SK-N-SH (cell line): ENCODE results near the gene TBL1X. TPM values are rescaled to one million over a fixed set of nuclear protein-coding genes. Genes with fewer than 3 reads are reported as not detected.

Experiments used
- CTCF ChIA-PET: fragments of 300-600, 350-600 bp; formaldehyde crosslinking; extraction: SDS; loops from one replicate; lab custom pipeline; 2021; lab: Yijun Ruan, JAX
- POLR2A ChIA-PET: fragments of 350-600 bp; sonication (Branson Sonifier 250); formaldehyde crosslinking; extraction: SDS; loops from one replicate; lab custom pipeline; 2020; ENCODE audit warnings: antibody characterized with exemption, inconsistent platforms; lab: Yijun Ruan, JAX
- DNase-seq: peaks from one replicate; pipeline ENCODE4 v3.0.0; 2012
- H2AFZ ChIP-seq: fragments of 200-600 bp; sonication (generic); 2 replicates; pipeline ENCODE4 v1.8.1; 2016; ENCODE audit warnings: antibody characterized with exemption, mild to moderate bottlenecking, low read depth
- H3F3A ChIP-seq: fragments of 200-600 bp; sonication (generic); replicated peaks from 2 replicates; pipeline ENCODE3; 2016; ENCODE audit warnings: antibody characterized with exemption, mild to moderate bottlenecking; ENCODE audit not compliant: insufficient read depth
- H3K27ac ChIP-seq, 2 experiments: fragments of 200-500 bp in 1 of 2; fragments of 200-600 bp in 1 of 2; sonication (Bioruptor generic) in 1 of 2; sonication (generic), shearing (Covaris generic) in 1 of 2; 2 replicates each; pipeline versions ENCODE4 v1.5.1 to v1.6.1; 2014 to 2016; ENCODE audit warnings: low read depth in 2 of 2, inconsistent platforms in 1 of 2, low read length in 1 of 2, mild to moderate bottlenecking in 1 of 2, mixed read lengths in 1 of 2
- H3K27me3 ChIP-seq: fragments of 200-600 bp; sonication (generic), shearing (Covaris generic); 2 replicates; pipeline ENCODE4 v1.6.1; 2016; ENCODE audit warnings: mixed run types; ENCODE audit not compliant: insufficient read depth
- H3K36me3 ChIP-seq, 2 experiments: fragments of 200-500 bp in 1 of 2; fragments of 200-600 bp in 1 of 2; sonication (Bioruptor generic) in 1 of 2; sonication (generic) in 1 of 2; replicated peaks in 1 of 2; 2 replicates each; pipeline versions ENCODE3 to v1.5.1; 2014 to 2016; ENCODE audit warnings: low read length in 1 of 2, mild to moderate bottlenecking in 1 of 2; ENCODE audit not compliant: insufficient read depth in 2 of 2, control insufficient read depth in 1 of 2
- H3K4me1 ChIP-seq, 2 experiments: fragments of 200-500 bp in 1 of 2; fragments of 200-600 bp in 1 of 2; sonication (Bioruptor generic) in 1 of 2; sonication (generic), shearing (Covaris generic) in 1 of 2; 2 replicates each; pipeline versions ENCODE4 v1.5.1 to v1.6.1; 2014 to 2016; ENCODE audit warnings: low read depth in 1 of 2, low read length in 1 of 2, mixed run types in 1 of 2; ENCODE audit not compliant: insufficient read depth in 2 of 2, control insufficient read depth in 1 of 2
- H3K4me2 ChIP-seq: fragments of 200-600 bp; sonication (generic), shearing (Covaris generic); 2 replicates; pipeline ENCODE4 v1.6.1; 2017; ENCODE audit warnings: mixed run types
- H3K4me3 ChIP-seq, 2 experiments: fragments of 200-500 bp in 1 of 2; fragments of 200-600 bp in 1 of 2; sonication (Bioruptor generic) in 1 of 2; sonication (generic), shearing (Covaris generic) in 1 of 2; 2 replicates each; pipeline versions ENCODE4 v1.5.1 to v1.8.1; 2014 to 2016; ENCODE audit warnings: low read depth in 2 of 2, inconsistent platforms in 1 of 2, low read length in 1 of 2, mild to moderate bottlenecking in 1 of 2, mixed read lengths in 1 of 2, moderate library complexity in 1 of 2
- H3K79me2 ChIP-seq: fragments of 200-600 bp; sonication (generic); 2 replicates; pipeline ENCODE4 v1.8.1; 2017; ENCODE audit warnings: mild to moderate bottlenecking; ENCODE audit not compliant: insufficient read depth
- H3K9ac ChIP-seq: fragments of 200-600 bp; sonication (generic); 2 replicates; pipeline ENCODE4 v1.6.1; 2017; ENCODE audit warnings: mixed run types
- H3K9me2 ChIP-seq: fragments of 200-600 bp; sonication (generic); 2 replicates; pipeline ENCODE4 v1.6.1; 2017; ENCODE audit warnings: mixed run types
- H3K9me3 ChIP-seq: fragments of 200-600 bp; sonication (generic); 2 replicates; pipeline ENCODE4 v1.6.1; 2017; ENCODE audit warnings: mixed run types, mild to moderate bottlenecking, moderate library complexity
- H4K20me1 ChIP-seq: fragments of 200-600 bp; sonication (generic); 2 replicates; pipeline ENCODE4 v1.6.1; 2017; ENCODE audit warnings: mild to moderate bottlenecking, mixed run types; ENCODE audit not compliant: insufficient read depth
- CHD2 ChIP-seq: fragments of 150-350 bp; IDR thresholded peaks from 2 replicates; pipeline ENCODE4 v1.6.1; 2018; ENCODE audit warnings: low read length; ENCODE audit not compliant: partially characterized antibody
- GABPA ChIP-seq: IDR thresholded peaks from 2 replicates; pipeline ENCODE4 v1.4.0; 2012; ENCODE audit warnings: low read depth, mild to moderate bottlenecking
- JUND ChIP-seq: IDR thresholded peaks from 2 replicates; pipeline ENCODE4 v1.4.0; 2012
- MXI1 ChIP-seq: IDR thresholded peaks from 2 replicates; pipeline ENCODE4 v1.6.1; 2012; ENCODE audit warnings: mild to moderate bottlenecking, low read depth, low read length, improper control_type of control experiment
- NFIC ChIP-seq: IDR thresholded peaks from 2 replicates; pipeline ENCODE4 v1.4.0; 2012; ENCODE audit warnings: borderline replicate concordance
- NRF1 ChIP-seq: IDR thresholded peaks from 2 replicates; pipeline ENCODE4 v1.6.1; 2012; ENCODE audit warnings: low read depth, mild to moderate bottlenecking, low read length
- POLR2AphosphoS5 ChIP-seq: IDR thresholded peaks from 2 replicates; pipeline ENCODE4 v1.6.1; 2012; ENCODE audit warnings: low read depth, low read length
- RAD21 ChIP-seq: IDR thresholded peaks from 2 replicates; pipeline ENCODE4 v1.6.1; 2012; ENCODE audit warnings: mild to moderate bottlenecking, low read length
- RCOR1 ChIP-seq: fragments of 150-350 bp; IDR thresholded peaks from 2 replicates; pipeline ENCODE4 v1.6.1; 2017; ENCODE audit warnings: antibody characterized with exemption, low read length
- RFX5 ChIP-seq: IDR thresholded peaks from 2 replicates; pipeline ENCODE4 v1.6.1; 2012; ENCODE audit warnings: mild to moderate bottlenecking, improper control_type of control experiment, low read length
- RXRA ChIP-seq: IDR thresholded peaks from 2 replicates; pipeline ENCODE4 v1.4.0; 2012; ENCODE audit warnings: low read depth, mild to moderate bottlenecking, borderline replicate concordance
- TAF1 ChIP-seq: IDR thresholded peaks from 2 replicates; pipeline ENCODE4 v1.6.1; 2012; ENCODE audit warnings: low read depth, mild to moderate bottlenecking, low read length, moderate library complexity, borderline replicate concordance
- YY1 ChIP-seq: IDR thresholded peaks from 2 replicates; pipeline ENCODE4 v1.4.0; 2012; ENCODE audit warnings: low read depth, mild to moderate bottlenecking
- WGBS: methylation state at CpG from one replicate; pipeline ENCODE4 v1.1.6; 2017; ENCODE audit warnings: low lambda C conversion rate; 5-methylcytosine and 5-hydroxymethylcytosine counted together
- polyA plus RNA-seq, 3 experiments: library from polyadenylated mRNA; depleted of rRNA; stranded (reverse); fragments of >200 nt; gene quantifications; 2 replicates each; pipeline ENCODE4 v1.2.3, GENCODE V29; 2012
- TF ChIP-seq, protein P1 (sequence below): fragments of 150-350 bp; IDR thresholded peaks from 2 replicates; pipeline ENCODE4 v1.6.1; 2017; ENCODE audit warnings: antibody characterized with exemption, low read length, low read depth, borderline replicate concordance
- TF ChIP-seq, protein P2 (sequence below): IDR thresholded peaks from 2 replicates; pipeline ENCODE4 v1.6.1; 2012; ENCODE audit warnings: mild to moderate bottlenecking, low read depth, low read length, moderate library complexity
- TF ChIP-seq, protein P3 (sequence below): IDR thresholded peaks from 2 replicates; pipeline ENCODE4 v1.4.0; 2012; ENCODE audit warnings: low read depth

Gene TBL1X
- polyA plus RNA-seq, 1 of the 3 experiments (the other 2 are of a cell fraction), result 10.6 TPM

DNA sequence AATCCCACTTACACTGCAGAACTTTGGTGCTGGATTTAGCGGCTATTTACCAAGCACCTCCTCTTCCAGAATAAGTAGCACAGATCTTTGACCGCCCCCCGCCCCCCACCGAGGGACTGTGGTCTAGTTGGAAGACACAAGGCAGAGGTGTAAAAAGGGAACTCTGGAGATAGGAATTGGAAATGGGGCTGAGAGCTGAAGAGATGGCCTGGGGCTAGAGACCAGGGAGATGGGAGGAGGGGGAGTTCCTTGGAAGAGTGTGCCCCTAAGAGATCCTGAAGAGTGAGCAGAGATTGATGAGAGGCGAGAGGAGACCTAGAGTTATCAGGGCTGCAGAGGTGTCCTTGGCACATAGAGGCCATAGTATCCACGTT is 55.3 kb downstream of the TBL1X start:
- CTCF ChIA-PET, result no interaction called here
- H3K4me3 ChIP-seq, result no peak overlapping the region

DNA sequence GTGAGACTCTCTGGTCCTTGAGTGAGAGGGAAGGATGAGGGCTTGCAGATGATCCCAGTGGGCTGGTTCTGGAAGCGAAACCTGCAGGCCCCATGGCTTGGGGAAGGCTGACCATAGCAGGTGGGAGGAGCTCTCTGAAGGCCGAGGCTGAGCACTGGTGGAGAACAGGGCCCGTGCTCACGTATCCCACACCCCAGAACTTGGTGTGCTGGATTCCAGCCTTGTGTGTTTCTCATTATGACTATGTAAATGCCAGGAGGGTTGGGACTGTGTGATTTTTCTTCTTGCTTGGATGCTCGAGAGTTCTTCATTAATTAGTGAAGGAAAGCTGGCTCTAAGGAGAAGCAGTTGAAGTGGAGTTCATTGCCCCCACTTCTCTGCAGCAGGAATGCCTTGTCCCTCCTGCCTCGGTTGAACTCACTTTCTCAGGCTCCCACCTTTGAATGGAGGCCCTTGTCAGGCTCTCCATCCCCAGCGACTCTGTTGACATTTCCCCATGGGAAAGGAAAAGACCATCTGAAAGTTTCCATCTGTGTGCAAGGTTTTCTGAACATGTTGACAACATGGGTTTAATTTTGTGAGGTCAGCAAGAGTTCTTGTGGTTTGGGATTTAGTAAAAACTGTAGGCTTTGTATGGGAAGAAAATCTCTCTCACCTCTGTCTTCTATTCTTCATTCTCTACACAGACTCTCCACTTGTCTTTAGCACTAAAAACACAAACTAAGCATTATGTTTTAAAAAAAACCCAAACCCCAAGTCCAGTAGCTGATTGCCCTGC is 57.7 kb downstream of the TBL1X start:
- H3K27ac ChIP-seq, result no peak overlapping the region
- H3K4me1 ChIP-seq, result no peaks in the 10 kb centered on the region
- H3K27me3 ChIP-seq, result no peaks in the 10 kb centered on the region
- 38% methylated on average over 7 of the region's 7 CpGs for WGBS
- no peak overlapping the region for H3K4me2 ChIP-seq
- no peak for DNase-seq
- CTCF ChIA-PET, result no interaction called here
- no peak overlapping the region for H3K9ac ChIP-seq
- H3F3A ChIP-seq, result no peaks in the 10 kb centered on the region
- POLR2A ChIA-PET, result no interaction called here
- no peak overlapping the region for H2AFZ ChIP-seq
- peaks cover 24% of the 10 kb centered on the region; the same call in 1 of the 2 replicates for H3K79me2 ChIP-seq
- no peaks in the 10 kb centered on the region for H3K9me3 ChIP-seq
- no peak overlapping the region for H3K4me3 ChIP-seq
- H3K36me3 ChIP-seq, result no peaks in the 10 kb centered on the region
- H4K20me1 ChIP-seq, result 0 out of 2 replicates have a peak, but pooled peaks cover 9% of the 10 kb centered on the region
- H3K9me2 ChIP-seq, result no peaks in the 10 kb centered on the region
- TF ChIP-seq, protein P1, sequence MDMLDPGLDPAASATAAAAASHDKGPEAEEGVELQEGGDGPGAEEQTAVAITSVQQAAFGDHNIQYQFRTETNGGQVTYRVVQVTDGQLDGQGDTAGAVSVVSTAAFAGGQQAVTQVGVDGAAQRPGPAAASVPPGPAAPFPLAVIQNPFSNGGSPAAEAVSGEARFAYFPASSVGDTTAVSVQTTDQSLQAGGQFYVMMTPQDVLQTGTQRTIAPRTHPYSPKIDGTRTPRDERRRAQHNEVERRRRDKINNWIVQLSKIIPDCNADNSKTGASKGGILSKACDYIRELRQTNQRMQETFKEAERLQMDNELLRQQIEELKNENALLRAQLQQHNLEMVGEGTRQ, result no peak
- no peak for TF ChIP-seq MXI1
- TF ChIP-seq, protein P2, sequence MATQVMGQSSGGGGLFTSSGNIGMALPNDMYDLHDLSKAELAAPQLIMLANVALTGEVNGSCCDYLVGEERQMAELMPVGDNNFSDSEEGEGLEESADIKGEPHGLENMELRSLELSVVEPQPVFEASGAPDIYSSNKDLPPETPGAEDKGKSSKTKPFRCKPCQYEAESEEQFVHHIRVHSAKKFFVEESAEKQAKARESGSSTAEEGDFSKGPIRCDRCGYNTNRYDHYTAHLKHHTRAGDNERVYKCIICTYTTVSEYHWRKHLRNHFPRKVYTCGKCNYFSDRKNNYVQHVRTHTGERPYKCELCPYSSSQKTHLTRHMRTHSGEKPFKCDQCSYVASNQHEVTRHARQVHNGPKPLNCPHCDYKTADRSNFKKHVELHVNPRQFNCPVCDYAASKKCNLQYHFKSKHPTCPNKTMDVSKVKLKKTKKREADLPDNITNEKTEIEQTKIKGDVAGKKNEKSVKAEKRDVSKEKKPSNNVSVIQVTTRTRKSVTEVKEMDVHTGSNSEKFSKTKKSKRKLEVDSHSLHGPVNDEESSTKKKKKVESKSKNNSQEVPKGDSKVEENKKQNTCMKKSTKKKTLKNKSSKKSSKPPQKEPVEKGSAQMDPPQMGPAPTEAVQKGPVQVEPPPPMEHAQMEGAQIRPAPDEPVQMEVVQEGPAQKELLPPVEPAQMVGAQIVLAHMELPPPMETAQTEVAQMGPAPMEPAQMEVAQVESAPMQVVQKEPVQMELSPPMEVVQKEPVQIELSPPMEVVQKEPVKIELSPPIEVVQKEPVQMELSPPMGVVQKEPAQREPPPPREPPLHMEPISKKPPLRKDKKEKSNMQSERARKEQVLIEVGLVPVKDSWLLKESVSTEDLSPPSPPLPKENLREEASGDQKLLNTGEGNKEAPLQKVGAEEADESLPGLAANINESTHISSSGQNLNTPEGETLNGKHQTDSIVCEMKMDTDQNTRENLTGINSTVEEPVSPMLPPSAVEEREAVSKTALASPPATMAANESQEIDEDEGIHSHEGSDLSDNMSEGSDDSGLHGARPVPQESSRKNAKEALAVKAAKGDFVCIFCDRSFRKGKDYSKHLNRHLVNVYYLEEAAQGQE, result no peak

More for the DNA sequence above, 55.3 kb downstream of the TBL1X start:
- TF ChIP-seq RFX5 (no peak), RCOR1 (no peak), YY1 (no peak), CHD2 (no peak), JUND (no peak), TAF1 (no peak), NRF1 (no peak), RXRA (no peak), POLR2AphosphoS5 (no peak), GABPA (no peak), NFIC (no peak), RAD21 (no peak)
- TF ChIP-seq, protein P3, sequence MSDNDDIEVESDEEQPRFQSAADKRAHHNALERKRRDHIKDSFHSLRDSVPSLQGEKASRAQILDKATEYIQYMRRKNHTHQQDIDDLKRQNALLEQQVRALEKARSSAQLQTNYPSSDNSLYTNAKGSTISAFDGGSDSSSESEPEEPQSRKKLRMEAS, result no peak
- TF ChIP-seq, protein P2, result no peak
- TF ChIP-seq, protein P1, result no peak
- Histone ChIP-seq H3K27ac (no peak overlapping the region), H3F3A (no peaks in the 10 kb centered on the region), H2AFZ (no peak overlapping the region), H3K9ac (no peak overlapping the region), H3K36me3 (no peaks in the 10 kb centered on the region), H4K20me1 (0 out of 2 replicates have a peak, but pooled peaks cover 9% of the 10 kb centered on the region), H3K4me2 (no peak overlapping the region), H3K27me3 (no peaks in the 10 kb centered on the region), H3K79me2 (peaks cover 16% of the 10 kb centered on the region; the same call in 1 of the 2 replicates), H3K9me3 (no peaks in the 10 kb centered on the region), H3K9me2 (no peaks in the 10 kb centered on the region), H3K4me1 (no peaks in the 10 kb centered on the region)
- DNase-seq, result no peak
- POLR2A ChIA-PET, result no interaction called here
- WGBS, result 49% methylated on average over 6 of the region's 6 CpGs
